ENCODE results near the gene GNAO1. TPM values are rescaled to one million over a fixed set of nuclear protein-coding genes. Genes with fewer than 3 reads are reported as not detected.

The GNAO1 gene
- polyA plus RNA-seq (2011; rRNA removed) (6.2 and 10.8 TPM in 2 replicates), polyA minus RNA-seq (2011; rRNA and poly(A)+ RNA removed) (12.9 and 29.2 TPM in 2 replicates)

- CTCF ChIA-PET = no interaction called here
- POLR2A ChIA-PET = interaction anchor here (0.6 kb wide), 1 partner anchor 98 kb away, joined by 4 read pairs; no protein-coding TSS in a partner anchor
- TF ChIP-seq CTCF (IDR thresholded peaks at IDR 0.05; ENCODE audit: insufficient read depth, low read depth, low read length) = no peak
- peak within 1 kb of the TSS; percentile 53 for H3K4me3 ChIP-seq (ENCODE audit: low read depth, low read length)
- H3K36me3 ChIP-seq (ENCODE audit: control insufficient read depth, insufficient read depth, low read length) = no peaks in the 10 kb centered on the region
- peaks cover 14% of the 10 kb centered on the region for H3K27me3 ChIP-seq (ENCODE audit: control insufficient read depth, insufficient read depth, low read length)
- DNase-seq (ENCODE audit: low read depth) = no peak
Measured at GRCh38 chr16:56191156-56191815, at the start of gene GNAO1. GNAO1 (plus strand) TSS chr16:56191489; CDS start chr16:56192236, 747 bp downstream.

- CTCF ChIA-PET = no interaction called here
- POLR2A ChIA-PET = no interaction called here
- DNase-seq (ENCODE audit: low read depth) = no peak
- no peaks in the 10 kb centered on the region for H3K36me3 ChIP-seq (ENCODE audit: control insufficient read depth, insufficient read depth, low read length)
- no peaks in the 10 kb centered on the region for H3K27me3 ChIP-seq (ENCODE audit: control insufficient read depth, insufficient read depth, low read length)
- no peak overlapping the region for H3K4me3 ChIP-seq (ENCODE audit: low read depth, low read length)
- TF ChIP-seq CTCF (IDR thresholded peaks at IDR 0.05; ENCODE audit: insufficient read depth, low read depth, low read length) = no peak
Measured at GRCh38 chr16:56143666-56144065, 47.6 kb upstream of the GNAO1 start.

GRCh38 chr16:56145369-56145768 is 45.9 kb upstream of the GNAO1 start:
- ChIA-PET CTCF (interaction anchor here (0.7 kb wide), 2 partner anchors 10 to 144 kb away, joined by 3 read pairs; no protein-coding TSS in a partner anchor), POLR2A (no interaction called here)
- Histone ChIP-seq H3K36me3 (ENCODE audit: control insufficient read depth, insufficient read depth, low read length) (no peaks in the 10 kb centered on the region), H3K27me3 (ENCODE audit: control insufficient read depth, insufficient read depth, low read length) (no peaks in the 10 kb centered on the region), H3K4me3 (ENCODE audit: low read depth, low read length) (no peak overlapping the region)
- no peak for TF ChIP-seq CTCF (IDR thresholded peaks at IDR 0.05; ENCODE audit: insufficient read depth, low read depth, low read length)
- DNase-seq (ENCODE audit: low read depth) = no peak

GRCh38 chr16:56151621-56152020 is 39.7 kb upstream of the GNAO1 start:
- POLR2A ChIA-PET = no interaction called here
- H3K36me3 ChIP-seq (ENCODE audit: control insufficient read depth, insufficient read depth, low read length) = no peaks in the 10 kb centered on the region
- DNase-seq (ENCODE audit: low read depth) = no peak
- no peak for TF ChIP-seq CTCF (IDR thresholded peaks at IDR 0.05; ENCODE audit: insufficient read depth, low read depth, low read length)
- CTCF ChIA-PET = interaction anchor here (0.9 kb wide), 1 partner anchor 89 kb away, joined by 3 read pairs; no protein-coding TSS in a partner anchor
- H3K27me3 ChIP-seq (ENCODE audit: control insufficient read depth, insufficient read depth, low read length) = no peaks in the 10 kb centered on the region
- H3K4me3 ChIP-seq (ENCODE audit: low read depth, low read length) = no peak overlapping the region

- Histone ChIP-seq H3K4me3 (ENCODE audit: low read depth, low read length) (no peak overlapping the region), H3K27me3 (ENCODE audit: control insufficient read depth, insufficient read depth, low read length) (no peaks in the 10 kb centered on the region), H3K36me3 (ENCODE audit: control insufficient read depth, insufficient read depth, low read length) (no peaks in the 10 kb centered on the region)
- no peak for DNase-seq (ENCODE audit: low read depth)
- ChIA-PET POLR2A (no interaction called here), CTCF (no interaction called here)
- no peak for TF ChIP-seq CTCF (IDR thresholded peaks at IDR 0.05; ENCODE audit: insufficient read depth, low read depth, low read length)
Measured at GRCh38 chr16:56161658-56162057, 29.6 kb upstream of the GNAO1 start.

Data from BJ (cell line).